HEK293 (cell line): ENCODE data around the gene TCAP.

Experiments
- KLF17 ChIP-seq: fragments of 450-650 bp; formaldehyde crosslinking; IDR thresholded peaks from 2 replicates; pipeline ENCODE4 v1.5.1; 2016; ENCODE audit warnings: missing biosample characterization, missing genetic modification characterization
- KLF8 ChIP-seq: fragments of 450-650 bp; formaldehyde crosslinking; IDR thresholded peaks from 2 replicates; pipeline ENCODE4 v1.5.1; 2016; ENCODE audit warnings: missing biosample characterization, missing genetic modification characterization
- PRDM1 ChIP-seq: fragments of 450-650 bp; formaldehyde crosslinking; IDR thresholded peaks from 2 replicates; pipeline ENCODE4; 2016; ENCODE audit warnings: missing biosample characterization, missing genetic modification characterization
- PRDM10 ChIP-seq: fragments of 450-650 bp; formaldehyde crosslinking; IDR thresholded peaks from 2 replicates; pipeline ENCODE4 v1.5.1; 2016; ENCODE audit warnings: missing biosample characterization, missing genetic modification characterization
- ZBTB17 ChIP-seq: fragments of 450-650 bp; formaldehyde crosslinking; IDR thresholded peaks from 2 replicates; pipeline ENCODE4 v1.5.1; 2016; ENCODE audit warnings: missing biosample characterization, missing genetic modification characterization
- ZBTB7A ChIP-seq: fragments of 450-650 bp; formaldehyde crosslinking; IDR thresholded peaks from 2 replicates; pipeline ENCODE4 v1.5.1; 2016; ENCODE audit warnings: low read depth, missing biosample characterization, missing genetic modification characterization
- ZNF157 ChIP-seq: fragments of 450-650 bp; formaldehyde crosslinking; IDR thresholded peaks from 2 replicates; pipeline ENCODE4 v1.5.1; 2016; ENCODE audit warnings: missing biosample characterization, missing genetic modification characterization
- ZNF221 ChIP-seq: fragments of 450-650 bp; formaldehyde crosslinking; IDR thresholded peaks from 2 replicates; pipeline ENCODE4 v1.5.1; 2017; ENCODE audit warnings: missing biosample characterization, missing genetic modification characterization, borderline replicate concordance
- ZNF24 ChIP-seq: fragments of 450-650 bp; formaldehyde crosslinking; IDR thresholded peaks from 2 replicates; pipeline ENCODE4 v1.5.1; 2016; ENCODE audit warnings: missing biosample characterization, missing genetic modification characterization
- ZNF366 ChIP-seq: fragments of 450-650 bp; formaldehyde crosslinking; conservative IDR thresholded peaks from 2 replicates; pipeline ENCODE4 v1.5.1; 2016; ENCODE audit warnings: missing biosample characterization, missing genetic modification characterization
- ZNF391 ChIP-seq: fragments of 450-650 bp; formaldehyde crosslinking; IDR thresholded peaks from 2 replicates; pipeline ENCODE4 v1.5.1; 2016; ENCODE audit warnings: low read depth, missing biosample characterization, missing genetic modification characterization, borderline replicate concordance
- ZNF423 ChIP-seq: fragments of 450-650 bp; formaldehyde crosslinking; IDR thresholded peaks from 2 replicates; pipeline ENCODE4 v1.5.1; 2016; ENCODE audit warnings: missing biosample characterization, missing genetic modification characterization
- ZNF513 ChIP-seq: fragments of 450-650 bp; IDR thresholded peaks from 2 replicates; pipeline ENCODE4 v1.5.1; 2018; ENCODE audit warnings: missing biosample characterization, missing genetic modification characterization
- ZNF549 ChIP-seq: fragments of 450-650 bp; IDR thresholded peaks from 2 replicates; pipeline ENCODE4 v1.5.1; 2018; ENCODE audit warnings: missing biosample characterization, missing genetic modification characterization, mild to moderate bottlenecking, inconsistent platforms, moderate library complexity
- ZNF561 ChIP-seq: fragments of 450-650 bp; IDR thresholded peaks from 2 replicates; pipeline ENCODE4 v1.5.1; 2018; ENCODE audit warnings: missing biosample characterization, missing genetic modification characterization, borderline replicate concordance
- ZNF600 ChIP-seq: fragments of 450-650 bp; formaldehyde crosslinking; IDR thresholded peaks from 2 replicates; pipeline ENCODE4 v1.5.1; 2016; ENCODE audit warnings: missing biosample characterization, missing genetic modification characterization
- ZNF654 ChIP-seq: fragments of 450-650 bp; formaldehyde crosslinking; IDR thresholded peaks from 2 replicates; pipeline ENCODE4 v1.5.1; 2016; ENCODE audit warnings: low read depth, missing biosample characterization, missing genetic modification characterization
- ZNF660 ChIP-seq: fragments of 450-650 bp; IDR thresholded peaks from 2 replicates; pipeline ENCODE4 v1.5.1; 2018; ENCODE audit warnings: missing biosample characterization, mild to moderate bottlenecking, missing genetic modification characterization
- ZNF692 ChIP-seq: fragments of 450-650 bp; formaldehyde crosslinking; IDR thresholded peaks from 2 replicates; pipeline ENCODE4 v1.5.1; 2016; ENCODE audit warnings: missing biosample characterization, missing genetic modification characterization
- TF ChIP-seq, protein P1 (sequence below): fragments of 450-650 bp; formaldehyde crosslinking; IDR thresholded peaks from 2 replicates; pipeline ENCODE4 v1.5.1; 2016; ENCODE audit warnings: missing biosample characterization, missing genetic modification characterization

Gene TCAP

DNA sequence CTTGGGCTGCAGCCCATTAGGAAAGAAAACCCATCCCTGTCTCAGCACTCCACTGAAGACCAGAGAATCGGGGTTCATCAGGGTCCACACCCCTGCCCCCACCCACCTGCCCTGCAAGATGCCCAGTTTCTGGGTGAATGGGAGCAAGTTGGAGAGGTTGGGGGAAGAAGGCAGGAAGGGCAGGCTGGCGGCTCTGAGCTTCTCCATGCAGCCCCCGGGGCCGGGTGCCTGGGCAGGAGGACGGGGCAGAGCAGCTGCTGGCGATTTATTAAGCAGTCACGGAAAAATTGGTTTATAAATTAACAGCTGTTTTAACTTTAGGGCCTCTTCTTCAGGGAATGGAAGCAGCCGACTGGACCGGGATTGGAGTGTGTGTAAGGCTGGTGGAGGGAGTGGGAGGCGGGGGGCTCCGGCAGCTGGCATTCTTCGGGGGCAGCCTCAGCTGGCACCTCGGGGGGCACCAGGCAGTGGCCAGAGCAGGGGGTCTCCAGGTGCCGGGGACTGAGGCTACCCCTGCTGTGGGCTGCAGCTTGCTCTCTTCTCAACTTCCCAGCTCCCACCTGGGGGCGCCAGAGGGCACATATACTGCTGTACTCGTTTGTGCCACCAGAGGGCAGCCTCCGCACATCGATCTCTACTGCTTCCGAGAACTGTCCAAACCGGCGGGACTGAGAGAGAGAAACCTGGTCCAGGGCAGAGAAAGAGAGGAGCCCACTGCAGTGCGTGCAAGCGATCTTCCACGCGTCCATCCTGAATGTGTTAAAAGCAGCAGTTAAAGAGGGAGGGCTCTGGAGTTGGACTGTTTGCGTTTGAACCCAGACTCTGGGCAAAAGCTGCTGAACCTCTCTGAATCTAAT is 43.4 kb upstream of the TCAP start (continued):
- TF ChIP-seq ZNF692 (tag by site-specific recombination) (0 out of 2 replicates have a peak, but pooled peaks have one; percentile 41), ZNF600 (tag by site-specific recombination) (peak; percentile 57), KLF17 (tag by site-specific recombination) (peak; percentile 62; the same call in 1 of the 2 replicates), ZNF157 (tag by site-specific recombination) (no peak), ZBTB7A (0 out of 2 replicates have a peak, but pooled peaks have one; percentile 24), ZNF366 (tag by site-specific recombination) (peak; percentile 78), PRDM1 (tag by site-specific recombination) (peak; percentile 43; the same call in 1 of the 2 replicates), PRDM10 (peak; percentile 65), ZNF549 (tag by site-specific recombination) (no peak), ZNF24 (tag by site-specific recombination) (peak; percentile 72; the same call in 1 of the 2 replicates), ZNF423 (tag by site-specific recombination) (peak; percentile 71; the same call in 1 of the 2 replicates), KLF8 (tag by site-specific recombination) (peak; percentile 69; the same call in 1 of the 2 replicates), ZNF654 (tag by site-specific recombination) (peak; percentile 99), ZNF391 (tag by site-specific recombination) (peak; percentile 15; the same call in 1 of the 2 replicates), ZBTB17 (tag by site-specific recombination) (peak; percentile 80), ZNF513 (no peak), ZNF221 (no peak), ZNF660 (tag by site-specific recombination) (peak; percentile 93), ZNF561 (tag by site-specific recombination) (0 out of 2 replicates have a peak, but pooled peaks have one; percentile 58)
- TF ChIP-seq, protein P1, sequence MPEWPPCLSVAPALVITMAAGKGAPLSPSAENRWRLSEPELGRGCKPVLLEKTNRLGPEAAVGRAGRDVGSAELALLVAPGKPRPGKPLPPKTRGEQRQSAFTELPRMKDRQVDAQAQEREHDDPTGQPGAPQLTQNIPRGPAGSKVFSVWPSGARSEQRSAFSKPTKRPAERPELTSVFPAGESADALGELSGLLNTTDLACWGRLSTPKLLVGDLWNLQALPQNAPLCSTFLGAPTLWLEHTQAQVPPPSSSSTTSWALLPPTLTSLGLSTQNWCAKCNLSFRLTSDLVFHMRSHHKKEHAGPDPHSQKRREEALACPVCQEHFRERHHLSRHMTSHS (tag by site-specific recombination), result no peak
